Bone marrow (tissue), 2 donors: Measurements from ENCODE around the gene DSE.
A peak's percentile ranks its signal among the peaks of the same experiment; 100 is the strongest.

Experiments
- DNase-seq, 2 donors: peaks; one replicate each; lab custom pipeline; 2025; lab: John Stamatoyannopoulos, UW

The DSE gene

GRCh38 chr6:116362276-116362675 lies 8.5 kb upstream of the DSE start:
- no peak for DNase-seq

GRCh38 chr6:116363759-116364158 lies 7.0 kb upstream of the DSE start:
- peak in 1 of 2 donors; percentile 85 for DNase-seq

- no peak for DNase-seq
Observed at GRCh38 chr6:116364321-116364720, 6.4 kb upstream of the DSE start.

- no peak for DNase-seq
Observed at GRCh38 chr6:116365743-116366142, 5.0 kb upstream of the DSE start.

GRCh38 chr6:116366740-116367275 lies 3.9 kb upstream of the DSE start:
- DNase-seq = no peak

GRCh38 chr6:116369540-116369939 lies 1.2 kb upstream of the DSE start:
- no peak for DNase-seq

- DNase-seq = peak in 1 of 2 donors; percentile 70
Observed at GRCh38 chr6:116369964-116370759, 585 bp upstream of the DSE start.

- peak; percentile 43 to 56 for DNase-seq
Observed at GRCh38 chr6:116371120-116371917, 572 bp downstream of the DSE start.

- DNase-seq = no peak
Observed at GRCh38 chr6:116371918-116372209, 1.1 kb downstream of the DSE start.

- DNase-seq = no peak
Observed at GRCh38 chr6:116373300-116373699, 2.6 kb downstream of the DSE start.

- no peak for DNase-seq
Observed at GRCh38 chr6:116373940-116374339, 3.2 kb downstream of the DSE start.

- DNase-seq = no peak
Observed at GRCh38 chr6:116374586-116374985, 3.8 kb downstream of the DSE start.

GRCh38 chr6:116375262-116375661 lies 4.5 kb downstream of the DSE start:
- no peak for DNase-seq

GRCh38 chr6:116376149-116376548 lies 5.4 kb downstream of the DSE start:
- DNase-seq = no peak

GRCh38 chr6:116379764-116380163 lies 9.0 kb downstream of the DSE start:
- no peak for DNase-seq

GRCh38 chr6:116380346-116380745 lies 9.6 kb downstream of the DSE start:
- DNase-seq = no peak

GRCh38 chr6:116381000-116381399 lies 10.3 kb downstream of the DSE start:
- no peak for DNase-seq

- DNase-seq = no peak
Observed at GRCh38 chr6:116382587-116382986, 11.8 kb downstream of the DSE start.

GRCh38 chr6:116384727-116385458 lies 14.1 kb downstream of the DSE start:
- DNase-seq = peak in 1 of 2 donors; percentile 16

GRCh38 chr6:116385459-116385802 lies 14.7 kb downstream of the DSE start:
- peak in 1 of 2 donors; percentile 46 for DNase-seq

GRCh38 chr6:116385921-116386320 lies 15.2 kb downstream of the DSE start:
- no peak for DNase-seq

GRCh38 chr6:116386581-116387299 lies 16.0 kb downstream of the DSE start:
- peak in 1 of 2 donors; percentile 31 for DNase-seq
